Measurements from ENCODE around the gene EML5. TPM values are rescaled to one million over a fixed set of nuclear protein-coding genes. Genes with fewer than 3 reads are reported as not detected.
"Not testable (repeated sequence)": the region's sequence is repeated elsewhere in the genome, so short reads cannot be mapped to it uniquely, and the experiment has no call there.

Gene EML5
- total and polyA plus RNA-seq, 2 donors (not counting 3 experiments of a cell fraction or from before 2014, with no cell fraction given), result not detected

DNA sequence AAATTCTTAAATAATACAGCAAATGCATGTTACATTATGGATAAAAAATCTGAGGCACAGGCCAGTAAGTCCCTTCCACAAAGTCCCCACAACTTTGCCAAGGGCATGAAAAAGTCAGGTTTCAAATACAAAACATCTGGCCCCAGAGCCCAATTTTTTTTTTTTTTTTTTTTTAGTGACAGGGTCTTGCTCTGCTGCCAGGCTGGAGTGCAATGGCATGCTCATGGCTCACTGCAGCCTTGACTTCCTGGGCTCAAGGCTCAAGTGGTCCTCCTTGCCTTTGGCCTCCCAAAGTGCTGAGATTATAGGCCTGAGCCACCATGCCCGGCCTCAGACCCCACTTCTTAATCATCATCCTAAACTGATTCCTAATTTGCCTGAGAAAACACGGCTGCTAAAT, 28.6 kb upstream of the EML5 start:
- FAIRE-seq (no peak), DNase-seq (ENCODE audit: low read depth, low spot score) (no peak)
- no peaks in the 10 kb centered on the region for H3K79me2 ChIP-seq (ENCODE audit: control insufficient read depth, insufficient read depth, low read length)
- peaks cover 6% of the 10 kb centered on the region for H3K4me1 ChIP-seq (ENCODE audit: control insufficient read depth, extremely low read depth, insufficient read depth, low read length)
- TF ChIP-seq JUN (IDR thresholded peaks at IDR 0.05; ENCODE audit: borderline replicate concordance, insufficient read depth, insufficient read length, low read depth) (no peak), EZH2 (IDR thresholded peaks at IDR 0.05; ENCODE audit: borderline replicate concordance, low read depth, low read length, severe bottlenecking) (no peak)
- TF ChIP-seq, protein P1, sequence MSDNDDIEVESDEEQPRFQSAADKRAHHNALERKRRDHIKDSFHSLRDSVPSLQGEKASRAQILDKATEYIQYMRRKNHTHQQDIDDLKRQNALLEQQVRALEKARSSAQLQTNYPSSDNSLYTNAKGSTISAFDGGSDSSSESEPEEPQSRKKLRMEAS (IDR thresholded peaks at IDR 0.05; ENCODE audit: insufficient read depth, insufficient read length), result no peak
- H3K27ac ChIP-seq (ENCODE audit: insufficient read depth, low read depth, low read length), result no peak overlapping the region
- no peak overlapping the region for H3K9ac ChIP-seq (replicated peaks; ENCODE audit: extremely low read depth, insufficient read depth, low read length)
- H2AFZ ChIP-seq (ENCODE audit: low read depth, low read length), result no peak overlapping the region
- dilution Hi-C loops (cut with MboI; ENCODE audit: extremely low pct_ligation_motif_present, low sequenced_read_pairs) (no loop called here), intact Hi-C loops (cut with micrococcal nuclease) (no loop called here)
- H4K20me1 ChIP-seq (replicated peaks; ENCODE audit: control insufficient read depth, extremely low read depth, insufficient read depth, low read length), result no peaks in the 10 kb centered on the region
- H3K9me3 ChIP-seq (replicated peaks; ENCODE audit: control insufficient read depth, insufficient read depth, low read length), result no peaks in the 10 kb centered on the region
- no peak overlapping the region for H3K4me3 ChIP-seq (replicated peaks in 1 of 3; ENCODE audit: insufficient read depth in 1 of 3, low read depth in 1 of 3, low read length in 3 of 3)
- no TSS peak for BruUV-seq (replicated peaks)
- H3K36me3 ChIP-seq (ENCODE audit: control insufficient read depth in 2 of 2, extremely low read depth in 1 of 2, insufficient read depth in 2 of 2, low read length in 2 of 2), result no peaks in the 10 kb centered on the region
- H3K4me2 ChIP-seq (ENCODE audit: insufficient read depth, low read length), result no peak overlapping the region
- no peaks in the 10 kb centered on the region for H3K9me1 ChIP-seq (replicated peaks; ENCODE audit: control insufficient read depth, extremely low read depth, insufficient read depth, low read length)
- H3K27me3 ChIP-seq (ENCODE audit: control insufficient read depth in 2 of 2, insufficient read depth in 2 of 2, low read length in 2 of 2), result peaks cover 17 to 19% of the 10 kb centered on the region in 2 experiments
- ChIA-PET POLR2A (no interaction called here), CTCF (interaction anchor here (1.0 kb wide), 1 partner anchor 47 kb away, joined by 3 read pairs; no protein-coding TSS in a partner anchor)

- intact Hi-C loops (cut with micrococcal nuclease); BruUV-seq (replicated peaks); H3K27ac ChIP-seq (ENCODE audit: insufficient read depth, low read depth, low read length); DNase-seq (ENCODE audit: low read depth, low spot score); H3K9me3 ChIP-seq (replicated peaks; ENCODE audit: control insufficient read depth, insufficient read depth, low read length); H2AFZ ChIP-seq (ENCODE audit: low read depth, low read length); H3K4me2 ChIP-seq (ENCODE audit: insufficient read depth, low read length); dilution Hi-C loops (cut with MboI; ENCODE audit: extremely low pct_ligation_motif_present, low sequenced_read_pairs); H3K9ac ChIP-seq (replicated peaks; ENCODE audit: extremely low read depth, insufficient read depth, low read length); H3K79me2 ChIP-seq (ENCODE audit: control insufficient read depth, insufficient read depth, low read length); H3K4me3 ChIP-seq (replicated peaks in 1 of 3; ENCODE audit: insufficient read depth in 1 of 3, low read depth in 1 of 3, low read length in 3 of 3); H3K36me3 ChIP-seq (ENCODE audit: control insufficient read depth in 2 of 2, extremely low read depth in 1 of 2, insufficient read depth in 2 of 2, low read length in 2 of 2); H4K20me1 ChIP-seq (replicated peaks; ENCODE audit: control insufficient read depth, extremely low read depth, insufficient read depth, low read length); H3K9me1 ChIP-seq (replicated peaks; ENCODE audit: control insufficient read depth, extremely low read depth, insufficient read depth, low read length); CTCF ChIA-PET; H3K4me1 ChIP-seq (ENCODE audit: control insufficient read depth, extremely low read depth, insufficient read depth, low read length); POLR2A ChIA-PET; FAIRE-seq: not testable (repeated sequence)
- H3K27me3 ChIP-seq (ENCODE audit: control insufficient read depth in 2 of 2, insufficient read depth in 2 of 2, low read length in 2 of 2), result peaks cover 17 to 22% of the 10 kb centered on the region in 2 experiments
Observed at GRCh38 chr14:88819674-88820073, 26.9 kb upstream of the EML5 start.

All from endothelial cell of umbilical vein (primary cell).